Hypothalamus (tissue), 51 donors: ENCODE data around the gene UBE3C.
A peak's percentile ranks its signal among the peaks of the same experiment; 100 is the strongest.
"Not testable (repeated sequence)": the region's sequence is repeated elsewhere in the genome, so short reads cannot be mapped to it uniquely, and the experiment has no call there.

Experiments
- DNase-seq, 51 donors: peaks; one replicate each; lab custom pipeline; 2025; lab: John Stamatoyannopoulos, UW

Gene UBE3C

DNA sequence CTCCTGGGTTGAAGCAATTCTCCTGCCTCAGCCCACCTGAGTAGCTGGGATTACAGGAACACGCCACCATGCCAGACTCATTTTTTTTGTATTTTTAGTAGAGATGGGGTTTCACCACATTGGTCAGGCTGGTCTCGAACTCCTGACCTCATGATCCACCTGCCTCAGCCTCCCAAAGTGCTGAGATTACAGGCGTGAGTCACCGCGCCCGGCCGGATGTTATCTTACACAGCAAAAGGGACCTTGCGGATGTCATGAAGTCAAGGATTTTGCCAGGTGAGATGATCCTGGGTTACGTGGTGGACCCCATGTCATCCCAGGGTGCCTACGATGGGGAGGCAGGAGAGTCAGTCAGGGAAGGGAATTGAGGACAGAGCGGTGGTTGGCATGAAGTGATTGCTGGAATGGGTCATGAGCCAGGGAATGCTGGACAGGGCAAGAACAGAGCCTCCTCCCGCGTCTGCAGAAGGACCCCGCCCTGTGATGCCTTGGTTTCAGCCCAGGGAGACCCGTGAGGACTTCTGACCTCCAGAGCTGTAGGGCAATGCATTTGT is 8.7 kb upstream of the UBE3C start:
- DNase-seq: no peak

GRCh38 chr7:157130849-157131248 is 7.9 kb upstream of the UBE3C start:
- not testable (repeated sequence) for DNase-seq

DNA sequence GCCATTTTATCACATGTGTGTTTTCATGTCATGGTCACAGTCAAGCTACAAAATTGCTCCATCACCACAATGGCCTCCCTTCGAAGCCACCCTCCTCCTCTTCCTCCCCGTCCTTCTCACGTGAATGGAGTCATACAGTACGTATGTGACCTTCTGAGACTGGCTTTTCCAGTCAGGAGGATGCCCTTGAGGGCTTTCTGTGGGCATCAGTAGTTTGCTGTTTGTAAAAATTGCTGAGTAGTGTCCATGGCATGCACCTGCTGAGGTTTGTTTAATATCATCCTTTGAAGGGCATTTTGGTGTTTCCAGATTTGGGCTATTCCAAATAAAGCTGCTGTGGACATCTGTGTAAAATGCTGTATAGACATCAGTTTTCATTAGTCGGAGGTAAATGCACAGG is 5.9 kb upstream of the UBE3C start:
- no peak for DNase-seq

GRCh38 chr7:157133304-157133703 is 5.4 kb upstream of the UBE3C start:
- DNase-seq: no peak

GRCh38 chr7:157136372-157136771 is 2.4 kb upstream of the UBE3C start:
- no peak for DNase-seq

GRCh38 chr7:157138101-157138423 is 664 bp upstream of the UBE3C start:
- no peak for DNase-seq

DNA sequence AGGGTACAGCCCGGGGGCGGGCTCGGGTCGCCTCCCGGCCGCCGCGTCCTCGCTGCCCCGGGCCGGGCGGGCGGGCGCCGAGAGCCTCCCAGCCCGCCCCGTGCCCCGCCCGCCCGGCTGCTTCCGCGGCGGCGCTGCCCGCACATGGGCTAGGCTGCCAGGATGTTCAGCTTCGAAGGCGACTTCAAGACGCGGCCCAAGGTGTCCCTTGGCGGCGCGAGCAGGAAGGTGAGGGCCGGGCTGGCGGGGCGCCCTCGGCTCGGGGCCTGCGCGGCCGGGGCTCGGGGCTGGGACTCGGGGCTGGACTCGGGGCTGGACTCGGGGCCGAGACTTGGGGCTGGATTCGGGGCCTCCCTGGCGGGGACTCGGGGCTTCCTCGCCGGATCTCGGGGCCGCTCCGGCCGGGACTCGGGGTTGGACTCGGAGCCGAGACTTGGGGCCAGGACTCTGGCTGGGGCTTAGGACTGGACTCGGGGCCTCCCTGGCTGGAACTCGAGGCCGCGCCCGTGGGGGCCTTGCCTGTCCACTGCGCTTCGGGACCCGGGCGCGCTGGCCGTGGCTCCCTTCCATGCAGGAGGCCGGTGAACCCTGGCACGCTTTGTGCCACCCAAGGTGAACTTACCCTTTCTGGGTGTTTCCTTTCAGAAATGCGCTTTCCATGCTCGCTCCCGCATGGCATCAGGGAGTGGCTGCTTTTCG is 534 bp downstream of the UBE3C start:
- DNase-seq: peak in 26 of 51 donors; percentile 3 to 74 (median 49)

GRCh38 chr7:157139810-157140510 is 1.2 kb downstream of the UBE3C start:
- no peak for DNase-seq

GRCh38 chr7:157140511-157140905 is 1.8 kb downstream of the UBE3C start:
- DNase-seq: no peak

- DNase-seq: no peak
Measured at GRCh38 chr7:157141525-157142060, 2.9 kb downstream of the UBE3C start.

GRCh38 chr7:157143788-157144187 is 5.1 kb downstream of the UBE3C start:
- no peak for DNase-seq

GRCh38 chr7:157149317-157149716 is 10.6 kb downstream of the UBE3C start:
- no peak for DNase-seq

- DNase-seq: peak in 19 of 51 donors; percentile 4 to 41 (median 21)
Measured at GRCh38 chr7:157150882-157151281, 12.2 kb downstream of the UBE3C start.

DNA sequence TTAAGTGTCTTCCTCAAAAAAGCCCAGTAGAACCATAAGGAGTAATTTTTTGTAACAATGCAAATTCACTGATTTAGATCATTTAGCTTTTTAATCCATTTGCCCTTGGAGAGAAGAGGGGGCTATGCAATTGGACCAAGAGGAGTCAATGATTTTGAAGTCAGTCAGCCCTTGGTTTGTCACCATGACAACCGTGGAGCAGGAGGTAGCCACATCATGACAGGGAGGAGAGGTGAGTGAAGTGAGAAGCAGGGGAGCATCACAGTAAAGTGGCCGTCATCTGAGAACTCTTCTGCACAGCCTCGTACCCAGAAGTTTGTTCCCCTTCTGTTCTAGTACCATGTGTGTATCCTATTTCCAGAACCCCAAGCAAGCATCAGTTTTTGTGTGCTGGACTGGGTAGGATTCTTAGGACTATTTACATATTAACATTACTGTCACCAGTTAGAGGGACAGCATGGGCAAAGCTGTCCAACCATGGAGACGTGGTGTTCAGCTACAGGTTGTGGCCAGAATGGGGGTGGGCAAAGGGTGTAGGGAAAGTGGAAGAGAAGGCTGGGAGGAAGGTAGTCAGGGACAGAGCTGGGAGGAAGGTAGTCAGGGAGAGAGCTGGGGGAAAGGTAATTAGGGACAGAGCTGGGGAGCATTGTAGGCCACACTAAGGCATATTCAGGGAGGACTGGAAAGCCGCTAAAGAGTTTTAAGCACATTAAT is 13.1 kb downstream of the UBE3C start:
- DNase-seq: peak in 1 of 51 donors; percentile 9

DNA sequence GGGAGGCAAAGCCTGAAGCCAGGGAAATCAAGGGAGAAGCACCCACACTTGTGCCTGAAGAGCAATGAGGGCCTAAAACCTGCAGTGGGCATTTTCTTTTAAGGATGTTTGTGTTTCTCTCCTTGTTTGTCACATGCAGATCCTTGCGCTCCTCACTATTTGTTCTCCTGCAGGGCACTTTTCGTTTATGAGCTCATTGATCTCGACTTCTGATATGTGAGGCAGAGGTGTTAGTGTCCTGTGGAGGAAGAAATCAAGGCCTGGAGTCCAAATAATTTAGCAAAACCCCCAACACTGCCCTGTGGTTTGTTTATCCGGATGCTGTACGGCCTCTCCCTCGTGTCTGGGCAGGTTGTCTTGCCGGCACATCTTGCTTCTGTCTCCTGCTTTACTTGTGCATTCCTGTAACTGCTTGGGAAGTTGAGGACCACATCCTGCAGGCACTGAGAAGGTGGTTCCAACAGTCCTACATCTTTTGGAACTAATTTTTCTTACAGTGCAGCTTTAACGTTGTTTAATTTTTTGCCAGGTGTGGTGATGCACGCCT is 13.7 kb downstream of the UBE3C start:
- no peak for DNase-seq

DNA sequence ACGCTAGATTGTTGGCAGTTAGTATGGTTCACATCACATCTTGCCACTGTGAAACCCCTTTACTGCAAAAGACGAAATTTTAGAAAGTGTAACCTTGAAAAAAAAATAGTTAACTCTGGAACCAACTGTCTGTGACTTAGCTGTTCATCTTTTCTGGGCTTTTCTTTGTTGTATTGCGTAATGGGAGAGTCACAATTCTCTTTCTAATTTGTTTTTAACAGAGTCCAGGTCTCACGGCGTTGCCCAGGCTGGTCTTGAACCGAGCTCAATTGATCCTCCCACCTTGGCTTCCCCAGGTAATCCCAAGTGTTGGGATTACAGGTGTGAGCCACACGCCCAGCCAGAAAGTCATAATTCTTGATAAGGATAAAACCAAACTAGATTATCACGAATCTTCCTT is 14.5 kb downstream of the UBE3C start:
- DNase-seq: no peak

DNA sequence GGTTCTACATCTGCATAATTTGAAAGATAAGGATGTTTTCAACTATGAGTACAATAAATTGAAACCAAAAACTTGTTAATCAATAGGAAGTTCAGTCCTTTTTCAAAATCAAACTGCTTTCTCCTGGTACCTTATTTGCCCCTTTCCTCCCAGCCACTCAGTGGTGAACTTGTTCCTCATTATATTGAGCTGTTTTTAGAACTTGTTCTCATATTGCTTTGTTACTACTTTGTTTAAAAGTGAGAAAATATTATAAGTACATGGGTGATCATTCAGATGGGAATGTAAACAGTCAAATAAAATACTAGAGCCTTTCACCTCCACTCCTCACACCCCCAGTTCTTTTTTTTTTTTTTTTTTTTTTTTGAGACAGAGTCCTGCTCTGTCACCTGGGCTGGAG is 17.2 kb downstream of the UBE3C start:
- no peak for DNase-seq

GRCh38 chr7:157158400-157158799 is 19.7 kb downstream of the UBE3C start:
- peak in 6 of 51 donors; percentile 5 to 70 (median 24) for DNase-seq

DNA sequence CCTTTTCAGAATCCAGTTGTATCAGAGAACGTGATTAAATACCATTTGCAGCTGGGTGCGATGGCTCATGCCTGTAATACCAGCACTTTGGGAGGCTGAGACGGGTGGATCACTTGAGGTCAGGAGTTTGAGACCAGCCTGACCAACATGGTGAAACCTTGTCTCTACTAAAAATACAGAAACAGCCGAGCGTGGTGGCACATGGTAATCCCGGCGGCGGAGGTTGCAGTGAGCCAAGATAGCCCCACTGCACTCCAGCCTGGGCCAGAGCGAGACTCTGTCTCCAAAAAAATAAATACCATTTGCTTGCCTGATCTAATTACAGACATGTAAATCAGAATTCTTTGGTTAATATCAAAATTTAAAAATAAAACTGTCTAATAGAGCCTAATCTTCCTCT is 20.8 kb downstream of the UBE3C start:
- DNase-seq: not testable (repeated sequence)

DNA sequence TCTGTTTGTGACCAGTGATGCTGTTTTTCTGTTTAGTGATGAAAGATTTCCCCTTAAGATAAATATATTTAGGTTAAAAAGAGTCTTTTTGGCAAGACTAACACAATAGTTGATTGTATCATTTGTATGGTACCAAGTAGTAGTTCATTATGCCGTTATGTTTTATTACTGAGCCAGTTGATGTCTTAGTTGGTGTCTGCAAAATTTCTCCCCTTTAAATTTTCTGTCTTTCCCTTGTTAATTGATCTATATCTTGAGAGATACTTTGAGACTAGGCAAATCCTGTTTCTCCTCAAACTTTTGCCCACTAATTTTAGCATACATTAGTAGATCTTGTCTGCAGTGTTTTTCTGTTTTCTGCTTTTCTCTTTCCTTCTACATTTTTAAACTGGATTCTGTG is 21.7 kb downstream of the UBE3C start:
- no peak for DNase-seq

DNA sequence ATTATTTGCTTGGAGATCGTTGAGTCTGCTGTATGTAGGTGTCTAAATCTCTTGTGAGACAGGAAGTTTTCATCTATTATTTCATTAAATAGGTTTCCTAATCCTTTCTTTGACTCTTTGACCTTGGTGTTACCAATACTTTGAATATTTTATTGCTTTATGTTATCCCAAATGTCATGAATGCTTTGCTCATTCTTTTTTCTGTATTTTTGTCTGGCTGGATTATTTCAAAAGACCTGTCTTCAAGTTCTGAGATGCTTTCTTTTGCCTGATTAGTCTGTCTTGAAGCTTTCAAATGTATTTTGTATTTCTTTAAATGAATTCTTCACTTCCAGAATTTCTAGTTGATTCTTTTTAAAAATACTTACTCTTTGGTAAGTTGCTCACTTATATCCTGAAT is 27.3 kb downstream of the UBE3C start:
- DNase-seq: no peak
